K562 (cell line): ENCODE data around the gene TMEM132D. TPM values are rescaled to one million over a fixed set of nuclear protein-coding genes. Genes with fewer than 3 reads are reported as not detected.

Experiments used
- E4F1 ChIP-seq: fragments of 250-450 bp; sonication (Bioruptor Pico); IDR thresholded peaks from 2 replicates; pipeline ENCODE4 v1.5.0; 2021; ENCODE audit warnings: mild to moderate bottlenecking, borderline replicate concordance
- HOXB6 ChIP-seq: fragments of 250-450 bp; sonication (Bioruptor Pico); IDR thresholded peaks from 2 replicates; pipeline ENCODE4 v1.5.1; 2022; ENCODE audit warnings: mild to moderate bottlenecking, borderline replicate concordance
- PBX2 ChIP-seq, 2 experiments: IDR thresholded peaks in 1 of 2; conservative IDR thresholded peaks in 1 of 2; 2 replicates each; pipeline ENCODE4 v1.6.1; 2016; ENCODE audit warnings: low read depth in 2 of 2, mild to moderate bottlenecking in 1 of 2, missing compliant biosample characterization in 1 of 2, missing genetic modification characterization in 1 of 2, moderate library complexity in 1 of 2
- SRSF7 ChIP-seq: fragments of 200-400 bp; formaldehyde crosslinking; optimal IDR thresholded peaks from 2 replicates; pipeline ENCODE3; 2017; ENCODE audit warnings: mild to moderate bottlenecking, low read depth, low read length
- XRCC5 ChIP-seq: fragments of 200-400 bp; formaldehyde crosslinking; IDR thresholded peaks from 2 replicates; pipeline ENCODE4 v1.6.1; 2017; ENCODE audit warnings: low read depth, mild to moderate bottlenecking, low read length
- ZNF133 ChIP-seq: fragments of 250-450 bp; sonication (Bioruptor Pico); IDR thresholded peaks from 2 replicates; pipeline ENCODE4 v1.4.0; 2020; ENCODE audit warnings: mild to moderate bottlenecking
- polyA plus RNA-seq, 8 experiments: library from polyadenylated mRNA; depleted of rRNA in 4 of 8; stranded (reverse) in 5 of 8; unstranded in 3 of 8; fragments of >200 nt; fragmentation: Nextera tagmentation in 2 of 8; fragmentation: Illumina TruSeq in 1 of 8; extraction: Ambion mirVana in 2 of 8; extraction: Trizol in 1 of 8; gene quantifications; 2 replicates each; pipeline versions ENCODE4 v1.2.1 to v1.2.3, GENCODE V29; 2011 to 2014; ENCODE audit warnings: inconsistent platforms in 1 of 8, missing spikeins in 1 of 8
- total RNA-seq, 7 experiments: library from RNA; depleted of rRNA in 6 of 7; stranded (reverse); fragments of >200 nt in 6 of 7; fragmentation: Illumina TruSeq in 2 of 7; extraction: Trizol in 2 of 7; gene quantifications; 2 replicates each; pipeline versions ENCODE4 v1.2.1 to v1.2.3, GENCODE V29; 2011 to 2021; ENCODE audit warnings: low replicate concordance in 1 of 7

Gene TMEM132D
- total and polyA plus RNA-seq, 9 of the 15 experiments (the other 6 are each of a cell fraction or from before 2014, with no cell fraction given) = not detected

GRCh38 chr12:129258781-129259318 is 645.0 kb downstream of the TMEM132D start (continued):
- no peak for TF ChIP-seq E4F1 (CRISPR knock-in tag)
- TF ChIP-seq XRCC5 = no peak
- TF ChIP-seq PBX2 (CRISPR knock-in tag; IDR thresholded peaks at IDR 0.05; ENCODE audit: low read depth) = no peak
- TF ChIP-seq PBX2 (tag; conservative IDR thresholded peaks at IDR 0.05; ENCODE audit: low read depth) = no peak
- TF ChIP-seq SRSF7 = no peak
- no peak for TF ChIP-seq HOXB6 (CRISPR knock-in tag)
- no peak for TF ChIP-seq ZNF133 (CRISPR knock-in tag)
- TF ChIP-seq, all 486 proteins: peak for 0
